ENCODE data around the gene JMJD1C. TPM values are rescaled to one million over a fixed set of nuclear protein-coding genes. Genes with fewer than 3 reads are reported as not detected.

Gene JMJD1C
- total and polyA plus RNA-seq, 10 of the 15 experiments (the other 5 are each of a cell fraction or from before 2014, with no cell fraction given): 31.2 to 83.3 (median 49.5) TPM

GRCh38 chr10:63392224-63392623, 73.6 kb downstream of the JMJD1C start:
- Histone ChIP-seq H2AFZ (ENCODE audit: control insufficient read depth, low read depth, low read length) (no peak overlapping the region), H3K9me3 (replicated peaks; ENCODE audit: control insufficient read depth, insufficient read depth, low read length) (peaks cover 4% of the 10 kb centered on the region; the same call in 2 of the 3 replicates), H3K4me3 (no peak overlapping the region), H3K36me3 (ENCODE audit: control insufficient read depth in 2 of 2, insufficient read depth in 2 of 2, low read length in 1 of 2) (no peaks in the 10 kb centered on the region), H3K27ac (ENCODE audit: control insufficient read depth, insufficient read depth) (no peak overlapping the region), H3K79me2 (ENCODE audit: control insufficient read depth, insufficient read depth, low read length) (peaks cover 30% of the 10 kb centered on the region), H3K4me1 (ENCODE audit: control insufficient read depth, insufficient read depth, low read length) (peaks cover 7% of the 10 kb centered on the region; the same call in 1 of the 2 replicates), H4K20me1 (ENCODE audit: control insufficient read depth, insufficient read depth) (no peaks in the 10 kb centered on the region), H3K4me2 (ENCODE audit: control insufficient read depth, insufficient read depth) (no peak overlapping the region), H3K9ac (ENCODE audit: control insufficient read depth, insufficient read depth, low read length) (no peak overlapping the region), H3K27me3 (replicated peaks in 1 of 2; ENCODE audit: control insufficient read depth in 2 of 2, insufficient read depth in 2 of 2, low read length in 1 of 2) (no peaks in the 10 kb centered on the region)
- DNase-seq (ENCODE audit: low read depth, low spot score) (no peak), FAIRE-seq (no peak), ATAC-seq (no peak)
- no TSS peak for BruUV-seq (replicated peaks)
- TF ChIP-seq IKZF1 (conservative IDR thresholded peaks at IDR 0.05): no peak
- ChIA-PET RAD21 (ENCODE audit: unreplicated experiment) (no interaction called here), SMC1A (ENCODE audit: uncharacterized antibody, unreplicated experiment) (no interaction called here), POLR2A (no interaction called here), CTCF (no interaction called here)
- in situ Hi-C loops (cut with MboI): no loop called here
- intact Hi-C loops (cut with micrococcal nuclease; ENCODE audit: unreplicated experiment): no loop called here
- 94% methylated on average over 6 of the region's 6 CpGs for WGBS (ENCODE audit: insufficient coverage, insufficient replicate concordance, low lambda C conversion rate, missing lambda C conversion rate)

DNA sequence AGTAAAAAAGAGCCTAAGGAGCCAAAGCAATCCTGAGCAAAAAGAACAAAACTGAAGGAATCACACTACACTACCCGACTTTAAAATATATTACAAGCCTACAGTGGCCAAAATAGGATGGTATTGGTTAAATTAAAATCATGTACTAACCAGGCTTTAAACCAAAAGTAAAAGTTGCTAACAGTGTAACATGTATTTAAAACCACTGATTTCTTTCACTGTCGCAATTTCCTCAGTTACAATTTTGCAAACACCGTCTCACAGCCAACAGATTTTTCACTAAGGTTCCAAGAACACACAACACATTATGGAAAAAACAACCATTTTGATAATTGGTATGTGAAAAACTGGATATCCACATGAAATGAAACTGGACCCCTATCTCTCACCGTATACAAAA, 74.0 kb downstream of the JMJD1C start:
- BruUV-seq (replicated peaks): no TSS peak
- DNase-seq (ENCODE audit: low read depth, low spot score): no peak
- no peaks in the 10 kb centered on the region for H4K20me1 ChIP-seq (ENCODE audit: control insufficient read depth, insufficient read depth)
- no peak overlapping the region for H2AFZ ChIP-seq (ENCODE audit: control insufficient read depth, low read depth, low read length)
- ChIA-PET SMC1A (ENCODE audit: uncharacterized antibody, unreplicated experiment) (no interaction called here), RAD21 (ENCODE audit: unreplicated experiment) (no interaction called here), CTCF (no interaction called here), POLR2A (no interaction called here)
- no peaks in the 10 kb centered on the region for H3K27me3 ChIP-seq (replicated peaks in 1 of 2; ENCODE audit: control insufficient read depth in 2 of 2, insufficient read depth in 2 of 2, low read length in 1 of 2)
- in situ Hi-C loops (cut with MboI) (no loop called here), intact Hi-C loops (cut with micrococcal nuclease; ENCODE audit: unreplicated experiment) (no loop called here)
- no peaks in the 10 kb centered on the region for H3K36me3 ChIP-seq (ENCODE audit: control insufficient read depth in 2 of 2, insufficient read depth in 2 of 2, low read length in 1 of 2)
- no peak for ATAC-seq
- peaks cover 7% of the 10 kb centered on the region; the same call in 1 of the 2 replicates for H3K4me1 ChIP-seq (ENCODE audit: control insufficient read depth, insufficient read depth, low read length)
- peaks cover 4% of the 10 kb centered on the region; the same call in 2 of the 3 replicates for H3K9me3 ChIP-seq (replicated peaks; ENCODE audit: control insufficient read depth, insufficient read depth, low read length)
- H3K79me2 ChIP-seq (ENCODE audit: control insufficient read depth, insufficient read depth, low read length): peaks cover 34% of the 10 kb centered on the region
- no peak overlapping the region for H3K27ac ChIP-seq (ENCODE audit: control insufficient read depth, insufficient read depth)
- H3K4me2 ChIP-seq (ENCODE audit: control insufficient read depth, insufficient read depth): no peak overlapping the region
- 100% methylated on average over 4 of the region's 4 CpGs for WGBS (ENCODE audit: insufficient coverage, insufficient replicate concordance, low lambda C conversion rate, missing lambda C conversion rate)
- FAIRE-seq: no peak
- H3K4me3 ChIP-seq: no peak overlapping the region
- no peak overlapping the region for H3K9ac ChIP-seq (ENCODE audit: control insufficient read depth, insufficient read depth, low read length)
- TF ChIP-seq, protein P1, sequence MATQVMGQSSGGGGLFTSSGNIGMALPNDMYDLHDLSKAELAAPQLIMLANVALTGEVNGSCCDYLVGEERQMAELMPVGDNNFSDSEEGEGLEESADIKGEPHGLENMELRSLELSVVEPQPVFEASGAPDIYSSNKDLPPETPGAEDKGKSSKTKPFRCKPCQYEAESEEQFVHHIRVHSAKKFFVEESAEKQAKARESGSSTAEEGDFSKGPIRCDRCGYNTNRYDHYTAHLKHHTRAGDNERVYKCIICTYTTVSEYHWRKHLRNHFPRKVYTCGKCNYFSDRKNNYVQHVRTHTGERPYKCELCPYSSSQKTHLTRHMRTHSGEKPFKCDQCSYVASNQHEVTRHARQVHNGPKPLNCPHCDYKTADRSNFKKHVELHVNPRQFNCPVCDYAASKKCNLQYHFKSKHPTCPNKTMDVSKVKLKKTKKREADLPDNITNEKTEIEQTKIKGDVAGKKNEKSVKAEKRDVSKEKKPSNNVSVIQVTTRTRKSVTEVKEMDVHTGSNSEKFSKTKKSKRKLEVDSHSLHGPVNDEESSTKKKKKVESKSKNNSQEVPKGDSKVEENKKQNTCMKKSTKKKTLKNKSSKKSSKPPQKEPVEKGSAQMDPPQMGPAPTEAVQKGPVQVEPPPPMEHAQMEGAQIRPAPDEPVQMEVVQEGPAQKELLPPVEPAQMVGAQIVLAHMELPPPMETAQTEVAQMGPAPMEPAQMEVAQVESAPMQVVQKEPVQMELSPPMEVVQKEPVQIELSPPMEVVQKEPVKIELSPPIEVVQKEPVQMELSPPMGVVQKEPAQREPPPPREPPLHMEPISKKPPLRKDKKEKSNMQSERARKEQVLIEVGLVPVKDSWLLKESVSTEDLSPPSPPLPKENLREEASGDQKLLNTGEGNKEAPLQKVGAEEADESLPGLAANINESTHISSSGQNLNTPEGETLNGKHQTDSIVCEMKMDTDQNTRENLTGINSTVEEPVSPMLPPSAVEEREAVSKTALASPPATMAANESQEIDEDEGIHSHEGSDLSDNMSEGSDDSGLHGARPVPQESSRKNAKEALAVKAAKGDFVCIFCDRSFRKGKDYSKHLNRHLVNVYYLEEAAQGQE (IDR thresholded peaks at IDR 0.05; ENCODE audit: low read depth, low read length): no peak
- TF ChIP-seq PML (IDR thresholded peaks at IDR 0.05; ENCODE audit: low read length) (no peak), RAD21 (IDR thresholded peaks at IDR 0.05; ENCODE audit: insufficient read depth, low read depth, low read length) (no peak), KDM1A (IDR thresholded peaks at IDR 0.05; ENCODE audit: borderline replicate concordance) (no peak), CHD1 (IDR thresholded peaks at IDR 0.05; ENCODE audit: low read depth, low read length) (no peak), CREM (IDR thresholded peaks at IDR 0.05; ENCODE audit: low read depth) (no peak)
- TF ChIP-seq, protein P2, sequence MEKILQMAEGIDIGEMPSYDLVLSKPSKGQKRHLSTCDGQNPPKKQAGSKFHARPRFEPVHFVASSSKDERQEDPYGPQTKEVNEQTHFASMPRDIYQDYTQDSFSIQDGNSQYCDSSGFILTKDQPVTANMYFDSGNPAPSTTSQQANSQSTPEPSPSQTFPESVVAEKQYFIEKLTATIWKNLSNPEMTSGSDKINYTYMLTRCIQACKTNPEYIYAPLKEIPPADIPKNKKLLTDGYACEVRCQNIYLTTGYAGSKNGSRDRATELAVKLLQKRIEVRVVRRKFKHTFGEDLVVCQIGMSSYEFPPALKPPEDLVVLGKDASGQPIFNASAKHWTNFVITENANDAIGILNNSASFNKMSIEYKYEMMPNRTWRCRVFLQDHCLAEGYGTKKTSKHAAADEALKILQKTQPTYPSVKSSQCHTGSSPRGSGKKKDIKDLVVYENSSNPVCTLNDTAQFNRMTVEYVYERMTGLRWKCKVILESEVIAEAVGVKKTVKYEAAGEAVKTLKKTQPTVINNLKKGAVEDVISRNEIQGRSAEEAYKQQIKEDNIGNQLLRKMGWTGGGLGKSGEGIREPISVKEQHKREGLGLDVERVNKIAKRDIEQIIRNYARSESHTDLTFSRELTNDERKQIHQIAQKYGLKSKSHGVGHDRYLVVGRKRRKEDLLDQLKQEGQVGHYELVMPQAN (conservative IDR thresholded peaks at IDR 0.05): no peak
- TF ChIP-seq, protein P3, sequence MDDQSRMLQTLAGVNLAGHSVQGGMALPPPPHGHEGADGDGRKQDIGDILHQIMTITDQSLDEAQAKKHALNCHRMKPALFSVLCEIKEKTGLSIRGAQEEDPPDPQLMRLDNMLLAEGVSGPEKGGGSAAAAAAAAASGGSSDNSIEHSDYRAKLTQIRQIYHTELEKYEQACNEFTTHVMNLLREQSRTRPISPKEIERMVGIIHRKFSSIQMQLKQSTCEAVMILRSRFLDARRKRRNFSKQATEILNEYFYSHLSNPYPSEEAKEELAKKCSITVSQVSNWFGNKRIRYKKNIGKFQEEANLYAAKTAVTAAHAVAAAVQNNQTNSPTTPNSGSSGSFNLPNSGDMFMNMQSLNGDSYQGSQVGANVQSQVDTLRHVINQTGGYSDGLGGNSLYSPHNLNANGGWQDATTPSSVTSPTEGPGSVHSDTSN (IDR thresholded peaks at IDR 0.05; ENCODE audit: insufficient replicate concordance, low read depth, low read length): no peak

Data from GM12878 (cell line).